Neural cell (in vitro differentiated cells): ENCODE data around the gene ANXA4. TPM values are rescaled to one million over a fixed set of nuclear protein-coding genes. Genes with fewer than 3 reads are reported as not detected.
"Not testable (repeated sequence)": the region's sequence is repeated elsewhere in the genome, so short reads cannot be mapped to it uniquely, and the experiment has no call there.

ENCODE experiments used
- H2AFZ ChIP-seq: fragments of 200-600, 300-800 bp; sonication (generic), shearing (Covaris generic); 2 replicates; pipeline ENCODE4 v1.6.0; 2014; ENCODE audit warnings: low read depth, mild to moderate bottlenecking, antibody characterized with exemption, low read length, moderate library complexity
- H3F3A ChIP-seq: fragments of 200-600 bp; shearing (Covaris generic); 2 replicates; pipeline ENCODE4 v1.6.1; 2016; ENCODE audit warnings: mild to moderate bottlenecking, moderate library complexity, mixed read lengths, antibody characterized with exemption, low read length; ENCODE audit not compliant: insufficient read depth, poor library complexity, severe bottlenecking
- H3K27ac ChIP-seq: fragments of 200-600, 300-800 bp; sonication (generic), shearing (Covaris generic); 2 replicates; pipeline ENCODE4 v1.5.1; 2014; ENCODE audit warnings: mild to moderate bottlenecking, low read length, moderate library complexity
- H3K27me3 ChIP-seq: fragments of 300-800, 200-600 bp; sonication (generic), shearing (Covaris generic); 2 replicates; pipeline ENCODE4 v1.6.0; 2014; ENCODE audit warnings: mild to moderate bottlenecking, low read depth, low read length, moderate library complexity; ENCODE audit not compliant: insufficient read depth
- H3K36me3 ChIP-seq: fragments of 300-800, 200-600 bp; sonication (generic), shearing (Covaris generic); 2 replicates; pipeline ENCODE4 v1.5.1; 2014; ENCODE audit warnings: mild to moderate bottlenecking, antibody characterized with exemption, low read length, moderate library complexity; ENCODE audit not compliant: insufficient read depth
- H3K4me2 ChIP-seq: fragments of 300-800, 200-600 bp; sonication (generic), shearing (Covaris generic); 2 replicates; pipeline ENCODE4 v1.6.0; 2014; ENCODE audit warnings: mild to moderate bottlenecking, low read length
- H3K4me3 ChIP-seq: fragments of 300-800, 200-600 bp; sonication (generic), shearing (Covaris generic); 2 replicates; pipeline ENCODE4 v1.5.1; 2014; ENCODE audit warnings: mild to moderate bottlenecking, low read length, moderate library complexity
- H3K79me2 ChIP-seq: fragments of 200-600 bp; shearing (Covaris generic); replicated peaks from 2 replicates; pipeline ENCODE4 v1.6.0; 2014; ENCODE audit warnings: mild to moderate bottlenecking, low read length, moderate library complexity; ENCODE audit not compliant: insufficient read depth
- H3K9ac ChIP-seq: fragments of 300-800, 200-600 bp; sonication (generic), shearing (Covaris generic); 2 replicates; pipeline ENCODE4 v1.6.1; 2016; ENCODE audit warnings: mild to moderate bottlenecking, low read length, mixed read lengths
- H3K9me2 ChIP-seq: fragments of 200-600 bp; shearing (Covaris generic); 2 replicates; pipeline ENCODE4 v1.6.1; 2016; ENCODE audit warnings: mild to moderate bottlenecking, low read length, mixed read lengths; ENCODE audit not compliant: insufficient read depth
- H3K9me3 ChIP-seq: fragments of 200-600, 300-800 bp; sonication (generic), shearing (Covaris generic); 2 replicates; pipeline ENCODE4 v1.6.1; 2016; ENCODE audit warnings: mild to moderate bottlenecking, mixed run types, low read length, moderate library complexity, mixed read lengths
- H4K20me1 ChIP-seq: fragments of 200-600 bp; shearing (Covaris generic); 2 replicates; pipeline ENCODE4 v1.6.1; 2016; ENCODE audit warnings: mild to moderate bottlenecking, mixed run types; ENCODE audit not compliant: insufficient read depth
- CTCF ChIP-seq: fragments of 450-650 bp; IDR thresholded peaks from 2 replicates; pipeline ENCODE4 v1.5.1; 2014; ENCODE audit warnings: antibody characterized with exemption, mild to moderate bottlenecking, moderate library complexity; ENCODE audit not compliant: poor library complexity, severe bottlenecking
- EP300 ChIP-seq: fragments of 450-650 bp; conservative IDR thresholded peaks from 2 replicates; pipeline ENCODE4 v1.6.1; 2014; ENCODE audit warnings: antibody characterized with exemption, mild to moderate bottlenecking, moderate library complexity; ENCODE audit not compliant: poor library complexity, severe bottlenecking
- EZH2 ChIP-seq: fragments of 200-600, 300-800 bp; shearing (Covaris generic), sonication (generic); IDR thresholded peaks from 2 replicates; pipeline ENCODE4 v1.6.1; 2014; ENCODE audit warnings: antibody characterized with exemption, low read length, borderline replicate concordance, mild to moderate bottlenecking; ENCODE audit not compliant: insufficient read depth, poor library complexity, severe bottlenecking
- MXI1 ChIP-seq: fragments of 450-650 bp; conservative IDR thresholded peaks from 2 replicates; pipeline ENCODE4 v1.6.1; 2014; ENCODE audit warnings: antibody characterized with exemption, mild to moderate bottlenecking; ENCODE audit not compliant: poor library complexity, severe bottlenecking
- POLR2AphosphoS5 ChIP-seq: IDR thresholded peaks from 2 replicates; pipeline ENCODE4 v1.6.1; 2012
- RAD21 ChIP-seq: fragments of 450-650 bp; conservative IDR thresholded peaks from 2 replicates; pipeline ENCODE4 v1.6.1; 2014; ENCODE audit warnings: antibody characterized with exemption, mild to moderate bottlenecking, moderate library complexity
- REST ChIP-seq: IDR thresholded peaks from 2 replicates; pipeline ENCODE4 v1.6.1; 2012; ENCODE audit warnings: borderline replicate concordance
- SMC3 ChIP-seq: fragments of 450-650 bp; conservative IDR thresholded peaks from 2 replicates; pipeline ENCODE4 v1.6.1; 2014; ENCODE audit warnings: antibody characterized with exemption, mild to moderate bottlenecking, moderate library complexity; ENCODE audit not compliant: poor library complexity
- TAF1 ChIP-seq: IDR thresholded peaks from 2 replicates; pipeline ENCODE4 v1.6.1; 2012; ENCODE audit warnings: low read depth
- polyA plus RNA-seq: library from polyadenylated mRNA; depleted of rRNA; stranded (reverse); fragments of >200 nt; gene quantifications from 2 replicates; pipeline ENCODE4 v1.2.3, GENCODE V29; 2014

The ANXA4 gene
- polyA plus RNA-seq, 1 donor from 2014 or later, result 1.8 TPM

- Histone ChIP-seq H3F3A (no peaks in the 10 kb centered on the region), H3K9me2 (no peaks in the 10 kb centered on the region), H3K9me3 (no peaks in the 10 kb centered on the region), H3K27me3 (no peaks in the 10 kb centered on the region), H2AFZ (peak within 1 kb of the TSS; percentile 100), H4K20me1 (no peaks in the 10 kb centered on the region), H3K27ac (peak within 1 kb of the TSS; percentile 88), H3K4me3 (peak within 1 kb of the TSS; percentile 97), H3K79me2 (peaks cover 40% of the 10 kb centered on the region), H3K9ac (peak within 1 kb of the TSS; percentile 81), H3K4me2 (peak within 1 kb of the TSS; percentile 97), H3K36me3 (no peaks in the 10 kb centered on the region)
- TF ChIP-seq CTCF (peak; percentile 28), RAD21 (peak; percentile 23), TAF1 (peak; percentile 70), EZH2 (no peak), REST (peak; percentile 66), MXI1 (peak; percentile 92), SMC3 (peak; percentile 43), POLR2AphosphoS5 (peak; percentile 89), EP300 (peak; percentile 32)
Observed at GRCh38 chr2:69829256-69830044, 87.5 kb downstream of the ANXA4 start, which contains the start of gene GMCL1. GMCL1 (plus strand) TSS chr2:69829660; CDS start chr2:69829893, 233 bp downstream.

GRCh38 chr2:69830045-69830905 is 88.3 kb downstream of the ANXA4 start:
- H3F3A ChIP-seq, result no peaks in the 10 kb centered on the region
- peak overlapping the region; percentile 97 for H3K4me3 ChIP-seq
- H2AFZ ChIP-seq, result peak overlapping the region; percentile 49
- H3K9ac ChIP-seq, result peak overlapping the region; percentile 81
- peak overlapping the region; percentile 78 for H3K27ac ChIP-seq
- peaks cover 42% of the 10 kb centered on the region for H3K79me2 ChIP-seq
- H4K20me1 ChIP-seq, result no peaks in the 10 kb centered on the region
- no peaks in the 10 kb centered on the region for H3K27me3 ChIP-seq
- no peaks in the 10 kb centered on the region for H3K36me3 ChIP-seq
- H3K9me2 ChIP-seq, result no peaks in the 10 kb centered on the region
- H3K4me2 ChIP-seq, result peak overlapping the region; percentile 84
- H3K9me3 ChIP-seq, result no peaks in the 10 kb centered on the region
- TF ChIP-seq POLR2AphosphoS5 (no peak), CTCF (no peak), RAD21 (no peak), TAF1 (no peak), MXI1 (no peak), EP300 (no peak)

- not testable (repeated sequence) for H3K27ac ChIP-seq, H4K20me1 ChIP-seq, H3K36me3 ChIP-seq, H3K9ac ChIP-seq, H3K9me3 ChIP-seq, H3K27me3 ChIP-seq, H2AFZ ChIP-seq, H3F3A ChIP-seq, H3K9me2 ChIP-seq
- H3K4me3 ChIP-seq, result peak overlapping the region; percentile 97
- peak overlapping the region; percentile 84 for H3K4me2 ChIP-seq
- peaks cover 42% of the 10 kb centered on the region for H3K79me2 ChIP-seq
Observed at GRCh38 chr2:69830906-69831241, 88.9 kb downstream of the ANXA4 start.
